ENCODE results near the gene PON1. TPM values are rescaled to one million over a fixed set of nuclear protein-coding genes. Genes with fewer than 3 reads are reported as not detected.

Gene PON1
- total RNA-seq, 1 experiment from 2014 or later: not detected

DNA sequence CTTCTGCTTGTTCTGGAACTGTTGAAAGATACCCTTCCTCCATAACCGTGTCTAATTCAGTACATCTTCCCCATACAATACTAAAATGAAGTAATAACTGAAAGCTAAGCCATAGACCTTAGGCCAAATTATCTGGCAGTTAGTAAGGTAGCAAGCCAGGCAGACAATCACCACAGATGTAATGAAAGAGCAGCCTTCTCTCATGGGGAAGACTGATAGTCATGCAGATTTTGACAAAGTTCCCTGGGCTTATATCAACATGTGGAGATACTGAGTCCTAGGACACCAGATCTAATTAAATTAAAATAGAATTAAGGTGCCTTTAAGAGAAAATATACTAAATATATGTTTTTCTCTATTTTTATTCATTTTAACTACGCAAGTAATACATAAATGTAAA, 61.5 kb downstream of the PON1 start:
- H3K27ac Mint-ChIP-seq (ENCODE audit: low read depth, unreplicated experiment): no peak overlapping the region
- no peak overlapping the region for H3K4me3 Mint-ChIP-seq (ENCODE audit: unreplicated experiment)
- ChIA-PET POLR2A (interaction anchor here (0.6 kb wide), 1 partner anchor 174 kb away, joined by 3 read pairs; no protein-coding TSS in a partner anchor), CTCF (interaction anchor here (1.2 kb wide), 1 partner anchor 16 kb away, joined by 3 read pairs; no protein-coding TSS in a partner anchor)
- no TSS peak for BruUV-seq (replicated peaks)
- TF ChIP-seq, protein P1, sequence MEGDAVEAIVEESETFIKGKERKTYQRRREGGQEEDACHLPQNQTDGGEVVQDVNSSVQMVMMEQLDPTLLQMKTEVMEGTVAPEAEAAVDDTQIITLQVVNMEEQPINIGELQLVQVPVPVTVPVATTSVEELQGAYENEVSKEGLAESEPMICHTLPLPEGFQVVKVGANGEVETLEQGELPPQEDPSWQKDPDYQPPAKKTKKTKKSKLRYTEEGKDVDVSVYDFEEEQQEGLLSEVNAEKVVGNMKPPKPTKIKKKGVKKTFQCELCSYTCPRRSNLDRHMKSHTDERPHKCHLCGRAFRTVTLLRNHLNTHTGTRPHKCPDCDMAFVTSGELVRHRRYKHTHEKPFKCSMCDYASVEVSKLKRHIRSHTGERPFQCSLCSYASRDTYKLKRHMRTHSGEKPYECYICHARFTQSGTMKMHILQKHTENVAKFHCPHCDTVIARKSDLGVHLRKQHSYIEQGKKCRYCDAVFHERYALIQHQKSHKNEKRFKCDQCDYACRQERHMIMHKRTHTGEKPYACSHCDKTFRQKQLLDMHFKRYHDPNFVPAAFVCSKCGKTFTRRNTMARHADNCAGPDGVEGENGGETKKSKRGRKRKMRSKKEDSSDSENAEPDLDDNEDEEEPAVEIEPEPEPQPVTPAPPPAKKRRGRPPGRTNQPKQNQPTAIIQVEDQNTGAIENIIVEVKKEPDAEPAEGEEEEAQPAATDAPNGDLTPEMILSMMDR (IDR thresholded peaks at IDR 0.05; ENCODE audit: unreplicated experiment): no peak
- intact Hi-C loops (cut with micrococcal nuclease): no loop called here
- peaks cover 12% of the 10 kb centered on the region for H3K4me1 Mint-ChIP-seq (ENCODE audit: insufficient read depth, unreplicated experiment)
- no peaks in the 10 kb centered on the region for H3K27me3 Mint-ChIP-seq (ENCODE audit: insufficient read depth, unreplicated experiment)
- H3K9me3 Mint-ChIP-seq (ENCODE audit: unreplicated experiment): no peaks in the 10 kb centered on the region
- no peaks in the 10 kb centered on the region for H3K36me3 Mint-ChIP-seq (ENCODE audit: insufficient read depth, unreplicated experiment)
- no peak for DNase-seq (ENCODE audit: unreplicated experiment)

DNA sequence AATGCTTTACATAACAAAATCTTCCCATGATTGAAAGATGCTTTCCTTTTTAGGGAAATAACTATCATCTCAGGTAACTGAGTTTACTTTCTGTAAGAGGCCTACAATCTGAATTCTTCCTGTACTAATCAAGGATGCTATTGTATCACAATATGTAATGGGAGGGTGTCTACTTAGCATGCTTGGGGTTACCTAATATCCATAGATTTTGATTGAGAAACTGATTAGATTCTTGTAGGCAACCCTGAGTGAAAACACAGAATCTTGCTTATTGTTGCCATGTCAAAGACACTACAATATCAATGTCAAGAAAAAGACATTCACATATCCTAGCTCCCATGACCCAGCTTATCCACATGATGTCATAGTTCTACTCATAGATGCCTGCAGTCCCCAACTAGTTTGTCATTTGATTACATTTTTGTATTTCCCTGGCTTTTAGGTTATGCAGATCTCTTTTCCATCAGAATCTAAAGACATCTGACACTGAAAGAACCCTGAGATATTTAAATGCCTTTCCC, 62.4 kb downstream of the PON1 start:
- TF ChIP-seq, protein P1 (IDR thresholded peaks at IDR 0.05; ENCODE audit: unreplicated experiment): no peak
- no TSS peak for BruUV-seq (replicated peaks)
- CTCF ChIA-PET: interaction anchor here (0.7 to 1.2 kb wide), 2 partner anchors 15 to 438 kb away, joined by 3 to 4 read pairs; no protein-coding TSS in a partner anchor
- Mint-ChIP-seq H3K27ac (ENCODE audit: low read depth, unreplicated experiment) (no peak overlapping the region), H3K36me3 (ENCODE audit: insufficient read depth, unreplicated experiment) (no peaks in the 10 kb centered on the region), H3K4me1 (ENCODE audit: insufficient read depth, unreplicated experiment) (peaks cover 12% of the 10 kb centered on the region), H3K4me3 (ENCODE audit: unreplicated experiment) (no peak overlapping the region), H3K27me3 (ENCODE audit: insufficient read depth, unreplicated experiment) (no peaks in the 10 kb centered on the region), H3K9me3 (ENCODE audit: unreplicated experiment) (no peaks in the 10 kb centered on the region)
- intact Hi-C loops (cut with micrococcal nuclease): no loop called here
- no peak for DNase-seq (ENCODE audit: unreplicated experiment)
- POLR2A ChIA-PET: interaction anchor here (0.6 kb wide), 1 partner anchor 50 kb away, joined by 3 read pairs; no protein-coding TSS in a partner anchor

DNA sequence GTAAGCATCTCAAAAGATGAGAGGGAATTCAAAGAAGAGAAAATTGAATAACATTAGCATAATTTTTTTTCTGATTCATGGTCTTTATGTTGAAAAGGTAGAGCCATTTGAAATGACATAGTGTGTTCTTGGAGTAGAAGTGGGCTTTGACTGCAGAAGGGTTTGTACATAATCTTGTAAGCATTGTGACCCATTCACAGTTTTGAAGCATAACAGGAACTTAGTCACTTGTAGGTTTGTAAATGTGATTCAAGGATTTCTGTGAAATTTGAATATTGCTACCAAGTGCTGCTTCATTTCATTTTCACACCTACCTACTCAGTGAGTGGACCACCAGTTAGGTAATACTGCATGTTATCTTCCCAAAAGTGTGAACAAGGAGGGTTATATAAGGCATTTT, 68.6 kb downstream of the PON1 start:
- Mint-ChIP-seq H3K9me3 (ENCODE audit: unreplicated experiment) (no peaks in the 10 kb centered on the region), H3K4me3 (ENCODE audit: unreplicated experiment) (no peak overlapping the region), H3K4me1 (ENCODE audit: insufficient read depth, unreplicated experiment) (no peaks in the 10 kb centered on the region), H3K36me3 (ENCODE audit: insufficient read depth, unreplicated experiment) (no peaks in the 10 kb centered on the region), H3K27me3 (ENCODE audit: insufficient read depth, unreplicated experiment) (no peaks in the 10 kb centered on the region), H3K27ac (ENCODE audit: low read depth, unreplicated experiment) (no peak overlapping the region)
- intact Hi-C loops (cut with micrococcal nuclease): no loop called here
- ChIA-PET POLR2A (interaction anchor here (1.5 kb wide), 1 partner anchor 9 kb away, joined by 3 read pairs; no protein-coding TSS in a partner anchor), CTCF (interaction anchor here (1.8 to 2.0 kb wide), 2 partner anchors 8 to 431 kb away, joined by 4 to 6 read pairs; no protein-coding TSS in a partner anchor)
- no TSS peak for BruUV-seq (replicated peaks)
- DNase-seq (ENCODE audit: unreplicated experiment): no peak
- TF ChIP-seq, protein P1 (IDR thresholded peaks at IDR 0.05; ENCODE audit: unreplicated experiment): no peak

DNA sequence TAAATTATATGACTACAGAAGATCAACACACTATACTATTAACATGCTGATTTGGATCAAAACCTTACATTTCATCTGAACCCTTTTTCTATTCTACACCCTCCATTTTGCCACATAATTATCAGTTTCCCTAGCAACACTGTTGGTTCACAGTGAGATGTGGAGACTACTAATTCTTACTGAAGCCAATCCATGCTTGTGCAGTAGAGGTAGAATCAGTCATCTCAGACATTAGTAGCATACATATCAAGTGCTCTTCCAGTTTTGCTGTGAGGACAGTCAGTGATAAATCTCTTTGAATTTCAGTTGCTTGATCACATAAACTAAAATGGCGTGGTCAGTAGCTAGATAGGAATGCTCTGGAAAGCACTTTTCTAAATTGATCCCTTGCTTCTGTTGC, 70.3 kb downstream of the PON1 start:
- no peak for DNase-seq (ENCODE audit: unreplicated experiment)
- intact Hi-C loops (cut with micrococcal nuclease): no loop called here
- no peak overlapping the region for H3K27ac Mint-ChIP-seq (ENCODE audit: low read depth, unreplicated experiment)
- no peaks in the 10 kb centered on the region for H3K36me3 Mint-ChIP-seq (ENCODE audit: insufficient read depth, unreplicated experiment)
- H3K4me3 Mint-ChIP-seq (ENCODE audit: unreplicated experiment): no peak overlapping the region
- POLR2A ChIA-PET: interaction anchor here (0.6 kb wide), 1 partner anchor 436 kb away, joined by 3 read pairs; no protein-coding TSS in a partner anchor
- no peaks in the 10 kb centered on the region for H3K9me3 Mint-ChIP-seq (ENCODE audit: unreplicated experiment)
- BruUV-seq (replicated peaks): no TSS peak
- TF ChIP-seq, protein P1 (IDR thresholded peaks at IDR 0.05; ENCODE audit: unreplicated experiment): no peak
- H3K27me3 Mint-ChIP-seq (ENCODE audit: insufficient read depth, unreplicated experiment): no peaks in the 10 kb centered on the region
- CTCF ChIA-PET: interaction anchor here (0.5 to 1.8 kb wide), 3 partner anchors 199 to 432 kb away, joined by 3 to 6 read pairs (median 3); no protein-coding TSS in a partner anchor
- H3K4me1 Mint-ChIP-seq (ENCODE audit: insufficient read depth, unreplicated experiment): no peaks in the 10 kb centered on the region

Measured in MCF 10A (cell line).